ENCODE measurements around the gene MARCHF3. TPM values are rescaled to one million over a fixed set of nuclear protein-coding genes. Genes with fewer than 3 reads are reported as not detected.

The MARCHF3 gene
- polyA plus RNA-seq, 2 of the 4 experiments (the other 2 are of a cell fraction), result 0.39 to 0.68 TPM

GRCh38 chr5:126976520-126977172, 53.7 kb downstream of the MARCHF3 start:
- Histone ChIP-seq H3K4me3 (no peak overlapping the region), H3K4me1 (no peaks in the 10 kb centered on the region), H3K4me2 (no peak overlapping the region), H3K27ac (no peak overlapping the region), H3K9me3 (no peaks in the 10 kb centered on the region)
- no peak for TF ChIP-seq ZC3H11A (IDR thresholded peaks at IDR 0.05)
- no peak for TF ChIP-seq JUN (IDR thresholded peaks at IDR 0.05)
- TF ChIP-seq BHLHE40 (IDR thresholded peaks at IDR 0.05; ENCODE audit: low read depth, low read length), result no peak
- TF ChIP-seq ZFP36 (IDR thresholded peaks at IDR 0.05; ENCODE audit: borderline replicate concordance, partially characterized antibody), result no peak
- TF ChIP-seq E2F6 (IDR thresholded peaks at IDR 0.05; ENCODE audit: borderline replicate concordance, low read depth), result no peak
- no peak for TF ChIP-seq SREBF2 (IDR thresholded peaks at IDR 0.05)
- no peak for TF ChIP-seq ZNF302 (CRISPR knock-in tag; IDR thresholded peaks at IDR 0.05)
- TF ChIP-seq HOXB5 (CRISPR knock-in tag; IDR thresholded peaks at IDR 0.05), result no peak
- no peak for TF ChIP-seq REST (IDR thresholded peaks at IDR 0.05)
- TF ChIP-seq SMC3 (IDR thresholded peaks at IDR 0.05), result no peak
- TF ChIP-seq POLR2AphosphoS2 (conservative IDR thresholded peaks at IDR 0.05; ENCODE audit: low read length), result no peak
- TF ChIP-seq JUNB (IDR thresholded peaks at IDR 0.05), result no peak
- no peak for TF ChIP-seq CHD4 (IDR thresholded peaks at IDR 0.05; ENCODE audit: borderline replicate concordance)
- no peak for FAIRE-seq
- POLR2A ChIA-PET, result no interaction called here
- DNase-seq (ENCODE audit: low read depth in 1 of 2, low spot score in 1 of 2), result no peak
- ATAC-seq, result no peak
- CTCF ChIA-PET, result interaction anchor here (0.7 kb wide), 1 partner anchor 9 kb away, joined by 3 read pairs; no protein-coding TSS in a partner anchor
- WGBS (ENCODE audit: missing lambda C conversion rate), result 60% methylated on average over 6 of the region's 6 CpGs

GRCh38 chr5:126975796-126976195, 54.6 kb downstream of the MARCHF3 start:
- ChIA-PET CTCF (no interaction called here), POLR2A (no interaction called here)
- ATAC-seq (no peak), DNase-seq (ENCODE audit: low read depth in 1 of 2, low spot score in 1 of 2) (no peak), FAIRE-seq (no peak)
- Histone ChIP-seq H3K9me3 (no peaks in the 10 kb centered on the region), H3K4me1 (no peaks in the 10 kb centered on the region), H3K27ac (no peak overlapping the region), H3K4me2 (no peak overlapping the region), H3K4me3 (no peak overlapping the region)
- no peak for TF ChIP-seq ZSCAN20 (CRISPR knock-in tag; IDR thresholded peaks at IDR 0.05)
- TF ChIP-seq KDM1A (IDR thresholded peaks at IDR 0.05; ENCODE audit: low read depth), result no peak
- no peak for TF ChIP-seq HEYL (CRISPR knock-in tag; IDR thresholded peaks at IDR 0.05)
- no peak for TF ChIP-seq USF2 (IDR thresholded peaks at IDR 0.05)
- no peak for TF ChIP-seq NR3C1 (IDR thresholded peaks at IDR 0.05)
- no peak for TF ChIP-seq FOSL2 (IDR thresholded peaks at IDR 0.05)
- TF ChIP-seq FOSL2 (CRISPR knock-in tag; IDR thresholded peaks at IDR 0.05), result no peak
- no peak for TF ChIP-seq RNF2 (IDR thresholded peaks at IDR 0.05; ENCODE audit: borderline replicate concordance, low read depth)
- TF ChIP-seq GATA3 (IDR thresholded peaks at IDR 0.05; ENCODE audit: borderline replicate concordance), result no peak

Data from A549 (cell line).